Lung (tissue), 12 donors: ENCODE measurements around the gene TMEM30B. TPM values are rescaled to one million over a fixed set of nuclear protein-coding genes. Genes with fewer than 3 reads are reported as not detected.
A peak's percentile ranks its signal among the peaks of the same experiment; 100 is the strongest.

Source experiments
- ATAC-seq: fragments of 200-7000 bp; cut with Tn5 transposase; one replicate; pipeline ENCODE4 v1.9.1; 2020; ENCODE audit warnings: moderate number of reproducible peaks; ENCODE audit not compliant: insufficient read depth, low FRiP score
- DNase-seq, 3 donors: peaks; one replicate each; pipeline ENCODE4 v3.0.0-alpha.2; 2013 to 2017
- H3K27ac ChIP-seq, 2 donors: one replicate each; pipeline ENCODE4 v1.5.1; 2013; ENCODE audit warnings: mild to moderate bottlenecking in 2 of 2, moderate library complexity in 2 of 2, control low read depth in 1 of 2, inconsistent platforms in 1 of 2, low read depth in 1 of 2, low read length in 1 of 2
- H3K27me3 ChIP-seq, 3 donors: one replicate each; pipeline ENCODE4 v1.5.1; 2013; ENCODE audit warnings: low read length in 2 of 3; ENCODE audit not compliant: control insufficient read depth in 3 of 3, insufficient read depth in 3 of 3
- H3K36me3 ChIP-seq, 4 donors: one replicate each; pipeline ENCODE4 v1.5.1; 2013; ENCODE audit warnings: low read length in 4 of 4, mild to moderate bottlenecking in 1 of 4, moderate library complexity in 1 of 4; ENCODE audit not compliant: control insufficient read depth in 4 of 4, insufficient read depth in 4 of 4
- H3K4me1 ChIP-seq, 5 donors: one replicate each; pipeline ENCODE4 v1.5.1; 2013; ENCODE audit warnings: low read length in 5 of 5, mild to moderate bottlenecking in 2 of 5, moderate library complexity in 1 of 5; ENCODE audit not compliant: control insufficient read depth in 5 of 5, insufficient read depth in 5 of 5
- H3K4me3 ChIP-seq: one replicate; pipeline ENCODE4 v1.5.1; 2013; ENCODE audit warnings: mild to moderate bottlenecking, control low read depth, moderate library complexity
- H3K9ac ChIP-seq, 2 donors: one replicate each; pipeline ENCODE4 v1.5.1; 2013; ENCODE audit warnings: low read length in 2 of 2, control low read depth in 1 of 2; ENCODE audit not compliant: insufficient read depth in 1 of 2
- H3K9me3 ChIP-seq, 4 donors: one replicate each; pipeline ENCODE4 v1.5.1; 2013; ENCODE audit warnings: low read length in 3 of 4, mild to moderate bottlenecking in 1 of 4, moderate library complexity in 1 of 4; ENCODE audit not compliant: control insufficient read depth in 4 of 4, insufficient read depth in 3 of 4
- CTCF ChIP-seq: IDR thresholded peaks from 2 replicates; pipeline ENCODE4 v1.5.1; 2012; ENCODE audit warnings: mild to moderate bottlenecking; ENCODE audit errors: control extremely low read depth, extremely low read depth
- WGBS, 2 donors: extraction: QIAGEN DNeasy Blood & Tissue Kit; methylation state at CpG; one replicate each; pipeline ENCODE4 v1.1.7; 2013; 5-methylcytosine and 5-hydroxymethylcytosine counted together
- polyA plus RNA-seq, 2 donors: library from polyadenylated mRNA; stranded (reverse); fragments of 200-250 nt; gene quantifications; one replicate each; pipeline ENCODE4 v1.2.1, GENCODE V29; 2013
- total RNA-seq, 2 donors: library from RNA; depleted of rRNA in 1 of 2; stranded (reverse); fragments of >200 nt in 1 of 2; gene quantifications; one replicate each; pipeline ENCODE4 v1.2.1, GENCODE V29; 2014 to 2021
- donor health status: control.
- donor health status: control.
- donor health status: Bipolar disorder and iron deficiency.
- donor health status: healthy.
- donor health status: DM: yes; HTN: yes; CAD: no.

TMEM30B gene
- total and polyA plus RNA-seq, 4 donors, result 14.4 to 24.3 (median 20.1) TPM

- H3K4me1 ChIP-seq, result peaks cover 0 to 2% (median 0%) of the 10 kb centered on the region in 5 donors
- DNase-seq, result no peak
- TF ChIP-seq CTCF, result no peak
- no peak overlapping the region for H3K9ac ChIP-seq
- H3K4me3 ChIP-seq, result no peak overlapping the region
- 46 to 51% methylated on average over 3 of the region's 3 CpGs for WGBS, 2 donors
- no peaks in the 10 kb centered on the region for H3K27me3 ChIP-seq
- no peaks in the 10 kb centered on the region for H3K9me3 ChIP-seq
- ATAC-seq, result no peak
- no peak overlapping the region for H3K27ac ChIP-seq
- H3K36me3 ChIP-seq, result no peaks in the 10 kb centered on the region
These were observed 17.7 kb upstream of the TMEM30B start for GRCh38 chr14:61298824-61299223.

GRCh38 chr14:61297581-61297980 is 16.4 kb upstream of the TMEM30B start:
- H3K4me1 ChIP-seq, result peaks cover 0 to 2% (median 0%) of the 10 kb centered on the region in 5 donors
- DNase-seq (no peak), ATAC-seq (no peak)
- no peak overlapping the region for H3K9ac ChIP-seq
- H3K9me3 ChIP-seq, result no peaks in the 10 kb centered on the region
- H3K36me3 ChIP-seq, result no peaks in the 10 kb centered on the region
- H3K4me3 ChIP-seq, result no peak overlapping the region
- TF ChIP-seq CTCF, result no peak
- H3K27ac ChIP-seq, result no peak overlapping the region
- no peaks in the 10 kb centered on the region for H3K27me3 ChIP-seq
- 69 to 75% methylated on average over 6 of the region's 6 CpGs for WGBS, 2 donors

- H3K36me3 ChIP-seq, result no peaks in the 10 kb centered on the region
- H3K27me3 ChIP-seq, result no peaks in the 10 kb centered on the region
- DNase-seq (peak in 2 of 3 donors; percentile 58 to 71), ATAC-seq (no peak)
- peaks cover 0 to 2% (median 0%) of the 10 kb centered on the region in 5 donors for H3K4me1 ChIP-seq
- H3K4me3 ChIP-seq, result no peak overlapping the region
- 38 to 44% methylated on average over 2 of the region's 2 CpGs for WGBS, 2 donors
- TF ChIP-seq CTCF, result peak; percentile 44
- no peak overlapping the region for H3K27ac ChIP-seq
- H3K9ac ChIP-seq, result no peak overlapping the region
- no peaks in the 10 kb centered on the region for H3K9me3 ChIP-seq
These were observed 15.8 kb upstream of the TMEM30B start for GRCh38 chr14:61296719-61297502.
